ENCODE data around the gene LAMP5. TPM values are rescaled to one million over a fixed set of nuclear protein-coding genes. Genes with fewer than 3 reads are reported as not detected.

The LAMP5 gene
- total RNA-seq, 1 donor from 2014 or later, result 2.3 TPM

- TF ChIP-seq CTCF (IDR thresholded peaks at IDR 0.05; ENCODE audit: insufficient read depth, low read depth, low read length), result no peak
- H3K27ac ChIP-seq (ENCODE audit: low read depth, low read length), result no peak overlapping the region
- DNase-seq (ENCODE audit: low read depth), result no peak
- no peak overlapping the region for H3K4me2 ChIP-seq (ENCODE audit: low read length)
- no peak overlapping the region for H3K4me3 ChIP-seq (ENCODE audit: insufficient read depth, low read depth, low read length)
- H3K27me3 ChIP-seq (ENCODE audit: insufficient read depth, low read length), result no peaks in the 10 kb centered on the region
- Mint-ChIP-seq H3K9me3 (ENCODE audit: unreplicated experiment) (no peaks in the 10 kb centered on the region), H3K27me3 (ENCODE audit: low read depth, unreplicated experiment) (peaks cover 6% of the 10 kb centered on the region), H3K4me3 (ENCODE audit: unreplicated experiment) (no peak overlapping the region), H3K4me1 (ENCODE audit: low read depth, unreplicated experiment) (peaks cover 7% of the 10 kb centered on the region), H3K36me3 (ENCODE audit: low read depth, unreplicated experiment) (no peaks in the 10 kb centered on the region), H3K27ac (ENCODE audit: unreplicated experiment) (no peak overlapping the region)
- H3K9ac ChIP-seq (ENCODE audit: low read length), result no peak overlapping the region
- H4K20me1 ChIP-seq (ENCODE audit: insufficient read depth, low read length), result no peaks in the 10 kb centered on the region
- FAIRE-seq, result no peak
- no peaks in the 10 kb centered on the region for H3K79me2 ChIP-seq (ENCODE audit: insufficient read depth, low read length)
- H3K36me3 ChIP-seq (ENCODE audit: insufficient read depth, low read length), result no peaks in the 10 kb centered on the region
- no peaks in the 10 kb centered on the region for H3K9me3 ChIP-seq (ENCODE audit: insufficient read depth, low read depth, low read length)
- no peaks in the 10 kb centered on the region for H3K4me1 ChIP-seq (ENCODE audit: insufficient read depth, low read length)
- H2AFZ ChIP-seq (ENCODE audit: low read depth, low read length), result no peak overlapping the region
Observed at GRCh38 chr20:9575836-9576235, 61.4 kb downstream of the LAMP5 start.

- FAIRE-seq (no peak), DNase-seq (ENCODE audit: low read depth) (no peak)
- Histone ChIP-seq H3K27ac (ENCODE audit: low read depth, low read length) (no peak overlapping the region), H3K4me2 (ENCODE audit: low read length) (no peak overlapping the region), H4K20me1 (ENCODE audit: insufficient read depth, low read length) (no peaks in the 10 kb centered on the region), H3K27me3 (ENCODE audit: insufficient read depth, low read length) (no peaks in the 10 kb centered on the region), H3K79me2 (ENCODE audit: insufficient read depth, low read length) (no peaks in the 10 kb centered on the region), H3K9ac (ENCODE audit: low read length) (no peak overlapping the region), H3K4me1 (ENCODE audit: insufficient read depth, low read length) (no peaks in the 10 kb centered on the region), H3K36me3 (ENCODE audit: insufficient read depth, low read length) (no peaks in the 10 kb centered on the region), H3K4me3 (ENCODE audit: insufficient read depth, low read depth, low read length) (no peak overlapping the region), H3K9me3 (ENCODE audit: insufficient read depth, low read depth, low read length) (no peaks in the 10 kb centered on the region), H2AFZ (ENCODE audit: low read depth, low read length) (no peak overlapping the region)
- H3K4me3 Mint-ChIP-seq (ENCODE audit: unreplicated experiment), result no peak overlapping the region
- peaks cover 6% of the 10 kb centered on the region for H3K27me3 Mint-ChIP-seq (ENCODE audit: low read depth, unreplicated experiment)
- H3K27ac Mint-ChIP-seq (ENCODE audit: unreplicated experiment), result no peak overlapping the region
- no peaks in the 10 kb centered on the region for H3K36me3 Mint-ChIP-seq (ENCODE audit: low read depth, unreplicated experiment)
- TF ChIP-seq EZH2 (IDR thresholded peaks at IDR 0.05; ENCODE audit: insufficient read depth, low read length) (no peak), CTCF (IDR thresholded peaks at IDR 0.05; ENCODE audit: insufficient read depth, low read depth, low read length) (no peak)
- H3K9me3 Mint-ChIP-seq (ENCODE audit: unreplicated experiment), result no peaks in the 10 kb centered on the region
- peaks cover 7% of the 10 kb centered on the region for H3K4me1 Mint-ChIP-seq (ENCODE audit: low read depth, unreplicated experiment)
Observed at GRCh38 chr20:9576695-9577094, 62.3 kb downstream of the LAMP5 start.

- H3K36me3 Mint-ChIP-seq (ENCODE audit: low read depth, unreplicated experiment), result no peaks in the 10 kb centered on the region
- H3K4me1 ChIP-seq (ENCODE audit: insufficient read depth, low read length), result no peaks in the 10 kb centered on the region
- peaks cover 6% of the 10 kb centered on the region for H3K27me3 Mint-ChIP-seq (ENCODE audit: low read depth, unreplicated experiment)
- no peak overlapping the region for H3K27ac Mint-ChIP-seq (ENCODE audit: unreplicated experiment)
- H3K4me1 Mint-ChIP-seq (ENCODE audit: low read depth, unreplicated experiment), result peaks cover 6% of the 10 kb centered on the region
- H4K20me1 ChIP-seq (ENCODE audit: insufficient read depth, low read length), result no peaks in the 10 kb centered on the region
- H3K4me3 ChIP-seq (ENCODE audit: insufficient read depth, low read depth, low read length), result no peak overlapping the region
- DNase-seq (ENCODE audit: low read depth) (no peak), FAIRE-seq (no peak)
- no peak overlapping the region for H3K9ac ChIP-seq (ENCODE audit: low read length)
- TF ChIP-seq CTCF (IDR thresholded peaks at IDR 0.05; ENCODE audit: insufficient read depth, low read depth, low read length), result no peak
- TF ChIP-seq EZH2 (IDR thresholded peaks at IDR 0.05; ENCODE audit: insufficient read depth, low read length), result no peak
- no peaks in the 10 kb centered on the region for H3K9me3 Mint-ChIP-seq (ENCODE audit: unreplicated experiment)
- no peaks in the 10 kb centered on the region for H3K36me3 ChIP-seq (ENCODE audit: insufficient read depth, low read length)
- no peak overlapping the region for H2AFZ ChIP-seq (ENCODE audit: low read depth, low read length)
- no peaks in the 10 kb centered on the region for H3K9me3 ChIP-seq (ENCODE audit: insufficient read depth, low read depth, low read length)
- H3K4me2 ChIP-seq (ENCODE audit: low read length), result no peak overlapping the region
- no peaks in the 10 kb centered on the region for H3K27me3 ChIP-seq (ENCODE audit: insufficient read depth, low read length)
- H3K79me2 ChIP-seq (ENCODE audit: insufficient read depth, low read length), result no peaks in the 10 kb centered on the region
- H3K4me3 Mint-ChIP-seq (ENCODE audit: unreplicated experiment), result no peak overlapping the region
- no peak overlapping the region for H3K27ac ChIP-seq (ENCODE audit: low read depth, low read length)
Observed at GRCh38 chr20:9577397-9577796, 63.0 kb downstream of the LAMP5 start.
